Osteocyte (in vitro differentiated cells): ENCODE results near the gene COPS8. TPM values are rescaled to one million over a fixed set of nuclear protein-coding genes. Genes with fewer than 3 reads are reported as not detected.

Source experiments
- DNase-seq: peaks from one replicate; pipeline ENCODE4 v3.0.0; 2021; ENCODE audit warnings: mixed read lengths; ENCODE audit not compliant: unreplicated experiment; ENCODE audit errors: extremely low spot score
- H3K27ac Mint-ChIP-seq: one replicate; pipeline ENCODE4 v1.8.0; 2021; ENCODE audit warnings: mild to moderate bottlenecking, mixed read lengths; ENCODE audit not compliant: unreplicated experiment
- H3K27me3 Mint-ChIP-seq: one replicate; pipeline ENCODE4 v1.8.0; 2021; ENCODE audit warnings: mixed read lengths; ENCODE audit not compliant: unreplicated experiment
- H3K36me3 Mint-ChIP-seq: one replicate; pipeline ENCODE4 v1.8.0; 2021; ENCODE audit warnings: mixed read lengths; ENCODE audit not compliant: unreplicated experiment
- H3K4me1 Mint-ChIP-seq: one replicate; pipeline ENCODE4 v1.8.0; 2021; ENCODE audit warnings: mixed read lengths; ENCODE audit not compliant: unreplicated experiment
- H3K4me3 Mint-ChIP-seq: one replicate; pipeline ENCODE4 v1.8.0; 2021; ENCODE audit warnings: mild to moderate bottlenecking, moderate library complexity, mixed read lengths; ENCODE audit not compliant: unreplicated experiment
- H3K9me3 Mint-ChIP-seq: one replicate; pipeline ENCODE4 v1.8.0; 2021; ENCODE audit warnings: mixed read lengths; ENCODE audit not compliant: unreplicated experiment
- CTCF ChIP-seq: fragments of 200-600 bp; sonication (generic); IDR thresholded peaks from 2 replicates; pipeline ENCODE4 v1.5.0; 2021; ENCODE audit warnings: antibody characterized with exemption, mild to moderate bottlenecking, moderate library complexity
- total RNA-seq: library from RNA; stranded (reverse); gene quantifications from 2 replicates; pipeline ENCODE4 v1.2.1, GENCODE V29; 2021

Gene COPS8
- total RNA-seq, 1 donor from 2014 or later = 104 TPM

GRCh38 chr2:237053066-237053465, 32.6 kb upstream of the COPS8 start:
- peaks cover 18% of the 10 kb centered on the region for H3K9me3 Mint-ChIP-seq
- H3K27ac Mint-ChIP-seq = no peak overlapping the region
- H3K36me3 Mint-ChIP-seq = peaks cover 12% of the 10 kb centered on the region
- H3K4me3 Mint-ChIP-seq = no peak overlapping the region
- TF ChIP-seq CTCF = no peak
- H3K4me1 Mint-ChIP-seq = no peaks in the 10 kb centered on the region
- H3K27me3 Mint-ChIP-seq = no peaks in the 10 kb centered on the region
- DNase-seq = peak; percentile 32

GRCh38 chr2:237055386-237056100, 30.1 kb upstream of the COPS8 start:
- TF ChIP-seq CTCF = no peak
- Mint-ChIP-seq H3K4me3 (no peak overlapping the region), H3K9me3 (no peaks in the 10 kb centered on the region), H3K27me3 (no peaks in the 10 kb centered on the region), H3K27ac (no peak overlapping the region), H3K4me1 (peaks cover 3% of the 10 kb centered on the region), H3K36me3 (no peaks in the 10 kb centered on the region)
- DNase-seq = peak; percentile 48

- H3K27ac Mint-ChIP-seq = no peak overlapping the region
- peak; percentile 76 for DNase-seq
- no peaks in the 10 kb centered on the region for H3K36me3 Mint-ChIP-seq
- H3K4me1 Mint-ChIP-seq = peaks cover 11% of the 10 kb centered on the region
- TF ChIP-seq CTCF = no peak
- H3K27me3 Mint-ChIP-seq = no peaks in the 10 kb centered on the region
- no peaks in the 10 kb centered on the region for H3K9me3 Mint-ChIP-seq
- H3K4me3 Mint-ChIP-seq = no peak overlapping the region
Measured at GRCh38 chr2:237056287-237056875, 29.3 kb upstream of the COPS8 start.

- no peak for TF ChIP-seq CTCF
- Mint-ChIP-seq H3K4me1 (peaks cover 11% of the 10 kb centered on the region), H3K9me3 (no peaks in the 10 kb centered on the region), H3K27ac (no peak overlapping the region), H3K4me3 (no peak overlapping the region), H3K27me3 (no peaks in the 10 kb centered on the region), H3K36me3 (no peaks in the 10 kb centered on the region)
- no peak for DNase-seq
Measured at GRCh38 chr2:237057107-237057506, 28.6 kb upstream of the COPS8 start.

- Mint-ChIP-seq H3K9me3 (no peaks in the 10 kb centered on the region), H3K27ac (no peak overlapping the region), H3K36me3 (no peaks in the 10 kb centered on the region), H3K4me1 (peaks cover 11% of the 10 kb centered on the region), H3K27me3 (no peaks in the 10 kb centered on the region), H3K4me3 (no peak overlapping the region)
- DNase-seq = peak; percentile 49
- TF ChIP-seq CTCF = no peak
Measured at GRCh38 chr2:237057893-237058300, 27.8 kb upstream of the COPS8 start.
